Measurements from ENCODE around the gene SSTR3.

Gene SSTR3

DNA sequence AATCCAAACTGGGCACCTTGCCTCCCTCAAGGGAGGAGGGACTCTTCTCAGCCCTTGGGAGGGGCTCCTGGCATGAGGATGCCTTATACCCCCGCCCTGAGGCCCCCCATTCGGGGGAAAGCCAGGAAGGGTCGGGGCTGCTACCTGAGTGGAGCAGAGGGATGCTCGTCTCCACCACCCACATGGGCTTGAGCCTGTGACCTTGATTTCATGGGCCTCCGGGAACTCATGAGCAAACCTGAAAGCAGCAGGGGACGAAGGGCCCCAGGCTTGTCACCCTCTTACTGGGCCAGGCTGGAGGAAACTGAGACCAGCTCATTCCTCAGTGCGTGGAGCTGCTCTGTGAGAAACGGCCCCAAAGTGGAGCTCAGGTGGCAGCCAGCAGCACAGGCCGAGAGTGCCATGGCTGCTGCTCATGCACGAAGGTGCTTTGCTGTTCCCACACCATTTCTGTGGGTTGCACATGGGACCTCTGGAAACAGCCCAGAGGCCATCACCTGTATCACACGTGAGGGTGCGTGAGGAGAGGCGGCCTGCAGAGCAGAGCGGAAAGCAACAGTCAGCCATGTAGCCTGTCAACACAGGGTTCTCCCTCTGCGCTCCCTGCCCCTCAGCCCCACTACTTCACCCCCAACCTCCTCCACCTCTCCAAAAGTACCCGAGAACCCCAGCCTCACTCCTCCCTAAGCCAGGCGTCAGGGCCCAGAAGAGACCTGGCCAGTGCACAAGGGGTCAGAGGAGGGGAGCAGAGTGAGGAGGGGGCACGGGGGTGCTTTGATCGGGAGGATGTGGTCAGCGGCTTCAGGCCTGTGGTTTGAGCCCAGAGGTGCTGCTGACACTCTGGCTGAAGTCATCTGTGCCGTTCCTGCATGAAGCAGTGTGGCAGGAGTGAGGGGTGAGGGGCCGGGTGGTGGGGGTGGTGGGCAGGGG is 48.4 kb downstream of the SSTR3 start:
- no peak for DNase-seq

DNA sequence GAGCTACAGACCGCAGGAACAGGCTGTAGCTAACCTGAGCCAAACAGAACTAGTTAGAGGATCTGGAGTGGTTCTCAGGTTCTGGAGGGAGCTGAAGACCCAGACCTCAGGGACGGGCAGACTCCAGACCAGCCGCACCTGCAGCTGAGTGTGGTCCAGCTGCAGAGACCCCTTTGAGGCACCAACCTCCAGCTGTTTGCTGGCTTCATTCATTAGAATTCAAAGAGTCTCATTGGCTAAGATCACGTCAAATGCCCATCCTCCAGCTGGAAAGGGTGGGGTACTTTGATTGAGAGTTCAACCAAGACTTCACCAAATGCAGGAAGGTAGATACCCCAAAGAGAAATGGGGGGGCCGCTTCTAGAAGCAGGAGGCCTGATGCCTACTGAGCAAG is 49.2 kb downstream of the SSTR3 start:
- no peak for DNase-seq

DNA sequence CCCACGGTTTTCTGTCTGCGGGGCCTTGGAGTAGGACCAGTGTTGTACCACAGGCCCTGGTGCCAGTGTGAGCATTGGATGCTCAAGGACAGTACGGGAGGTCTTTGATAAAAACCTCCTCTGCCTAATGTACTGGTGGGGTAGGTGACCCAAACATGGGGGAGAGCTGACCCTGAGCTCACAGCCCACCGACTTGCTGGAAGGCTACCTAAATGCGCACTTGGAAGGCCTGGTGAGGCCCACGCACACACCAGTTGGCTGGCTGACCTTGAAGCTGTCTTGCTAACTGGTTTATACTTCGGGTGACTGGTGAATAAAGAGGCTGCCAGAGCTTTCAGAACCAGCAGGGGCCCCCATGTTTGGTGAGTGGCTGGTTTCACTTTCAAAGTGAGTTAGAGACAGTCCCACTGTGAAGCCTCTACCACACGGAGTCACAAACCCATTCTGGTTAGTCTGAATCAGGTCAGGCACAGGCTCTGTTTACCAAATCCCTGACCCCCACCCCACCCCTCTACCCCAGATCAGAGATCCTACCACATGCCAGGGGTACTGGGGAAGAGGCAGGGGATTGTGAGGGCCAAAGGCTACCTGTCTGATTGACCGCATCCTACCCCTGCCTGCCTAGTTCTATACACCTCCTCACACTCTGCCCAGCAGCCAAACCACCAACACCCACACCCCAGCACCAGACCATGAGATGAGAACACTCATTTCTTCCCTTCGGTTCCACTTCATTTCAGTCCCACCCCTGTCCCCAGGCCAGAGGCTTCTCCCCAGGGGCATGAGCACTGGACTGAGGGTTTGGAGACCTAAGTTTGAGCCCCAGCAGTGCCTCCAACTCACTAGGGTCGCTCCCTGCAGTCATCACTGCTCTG is 49.8 kb downstream of the SSTR3 start:
- DNase-seq, result no peak

DNA sequence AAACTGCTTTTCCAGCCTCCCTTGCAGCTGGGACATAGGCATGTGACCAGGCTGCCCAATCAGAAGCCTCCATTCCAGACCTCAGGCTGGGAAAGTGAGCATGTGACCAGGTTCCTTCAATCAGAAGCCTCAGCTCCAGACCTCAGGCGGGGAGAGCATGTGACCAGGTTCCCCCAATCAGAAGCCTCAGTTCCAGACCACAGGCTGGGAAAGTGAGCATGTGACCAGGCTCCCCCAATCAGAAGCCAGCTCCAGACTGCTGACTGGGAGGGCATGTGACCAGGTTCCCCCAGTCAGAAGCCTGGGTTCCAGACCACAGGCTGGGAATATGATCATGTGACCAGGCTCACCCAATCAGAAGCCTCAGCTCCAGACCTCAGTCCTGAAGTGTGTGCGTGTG is 50.8 kb downstream of the SSTR3 start:
- no peak for DNase-seq

DNA sequence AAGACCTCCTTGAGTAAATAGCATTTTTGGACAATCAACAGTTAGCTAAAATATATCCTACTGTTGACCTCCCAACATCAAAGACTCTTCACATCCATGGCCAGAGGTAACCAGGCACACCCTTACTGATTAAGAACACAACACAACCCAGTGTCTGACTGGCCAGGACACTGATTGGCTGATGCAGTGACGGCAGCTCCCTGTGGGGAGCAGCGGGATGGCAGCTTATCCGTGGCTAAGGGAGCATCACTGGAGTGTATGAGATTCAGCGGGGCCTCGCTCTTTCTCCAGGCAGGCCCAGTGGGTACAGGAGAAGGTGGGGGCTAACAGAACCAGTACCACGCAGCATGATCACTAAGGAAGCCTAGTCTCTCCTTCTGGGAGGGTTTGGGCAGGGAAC is 52.2 kb downstream of the SSTR3 start:
- DNase-seq, result no peak

DNA sequence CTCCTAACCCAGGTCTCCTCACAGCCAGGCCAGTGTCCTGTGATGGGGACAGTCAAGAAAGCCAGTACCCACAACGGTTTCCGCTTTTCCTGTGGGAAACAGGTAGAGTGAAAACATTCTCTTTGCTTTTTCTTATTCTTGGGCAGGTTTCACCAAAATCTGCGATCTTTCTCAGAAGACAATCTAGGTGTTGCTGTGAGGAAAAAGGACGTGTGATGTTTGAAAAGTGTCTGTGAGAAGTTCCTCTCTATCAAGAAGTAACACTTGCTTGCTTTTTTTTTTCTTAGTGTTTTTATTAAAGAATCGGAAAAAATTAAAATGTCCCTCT is 53.4 kb downstream of the SSTR3 start:
- no peak for DNase-seq

DNA sequence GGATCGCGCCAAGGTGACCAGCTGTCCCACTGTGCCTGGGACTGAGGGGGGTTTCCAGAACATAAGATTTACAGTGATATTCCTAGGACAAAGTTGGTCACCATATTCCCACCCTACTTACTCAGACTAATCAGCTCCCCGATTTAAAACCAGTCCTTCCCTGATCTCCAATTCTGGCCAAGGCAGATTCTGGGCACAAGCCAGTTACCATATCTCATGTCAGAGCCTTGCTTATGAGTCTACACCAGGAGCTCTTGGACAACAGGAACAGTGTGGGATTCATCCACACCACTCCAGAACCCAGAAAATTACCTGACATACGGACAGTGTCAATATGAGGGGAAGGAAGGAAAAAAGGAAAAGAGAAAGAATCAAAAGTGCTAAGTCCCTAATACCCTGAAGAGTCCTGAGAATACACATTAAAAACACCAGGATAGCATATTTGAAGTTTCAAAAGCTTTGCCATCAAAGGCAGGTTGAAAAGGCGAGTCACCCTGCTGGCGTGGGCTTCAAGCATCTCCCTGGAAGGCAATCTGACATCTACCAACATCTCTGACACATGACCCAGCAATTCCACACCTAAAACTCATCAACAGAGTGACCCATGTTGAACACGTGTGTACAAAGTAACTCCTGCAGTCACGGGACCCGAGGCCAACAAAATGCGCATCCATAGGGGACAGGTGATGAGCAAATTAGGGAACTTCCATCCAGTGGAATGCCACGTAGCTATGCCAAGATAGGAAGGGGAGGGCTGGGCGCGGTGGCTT is 54.6 kb downstream of the SSTR3 start:
- no peak for DNase-seq

DNA sequence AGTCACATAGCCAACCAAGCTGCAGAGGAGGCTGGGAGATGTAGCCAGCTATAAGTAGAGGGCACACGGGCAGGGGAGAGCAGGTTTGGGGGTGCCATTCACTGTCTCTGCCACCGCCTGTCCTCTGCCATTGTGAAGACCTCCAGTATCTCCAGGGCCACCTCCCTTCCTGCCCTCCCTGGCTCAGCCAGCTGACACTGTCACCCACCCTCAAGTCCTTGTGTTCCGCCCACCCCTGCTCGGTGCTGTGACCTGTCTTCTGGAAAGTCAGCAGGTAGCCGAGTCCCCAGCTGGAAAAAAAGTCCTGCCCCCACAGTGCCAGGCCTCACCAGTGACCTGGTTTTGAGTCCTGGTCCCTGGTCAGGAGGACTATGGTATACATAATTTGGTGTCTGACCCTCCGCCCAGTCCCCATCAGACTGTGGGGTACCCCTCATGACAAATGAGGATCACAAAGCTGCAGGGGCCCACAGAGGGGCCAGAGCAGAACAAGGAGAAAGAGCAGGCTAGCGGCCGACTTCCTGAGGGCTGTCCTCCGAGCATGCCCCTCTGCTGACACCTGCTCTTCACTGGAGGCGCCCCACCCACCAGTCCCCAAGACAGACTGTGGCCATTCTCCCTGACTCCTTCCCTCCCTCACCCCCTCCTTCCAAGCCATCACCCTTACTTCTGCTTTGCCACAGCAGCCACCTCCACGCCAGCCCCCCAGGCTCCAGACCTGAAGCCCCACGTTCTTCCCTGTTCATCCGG is 55.4 kb downstream of the SSTR3 start:
- no peak for DNase-seq

DNA sequence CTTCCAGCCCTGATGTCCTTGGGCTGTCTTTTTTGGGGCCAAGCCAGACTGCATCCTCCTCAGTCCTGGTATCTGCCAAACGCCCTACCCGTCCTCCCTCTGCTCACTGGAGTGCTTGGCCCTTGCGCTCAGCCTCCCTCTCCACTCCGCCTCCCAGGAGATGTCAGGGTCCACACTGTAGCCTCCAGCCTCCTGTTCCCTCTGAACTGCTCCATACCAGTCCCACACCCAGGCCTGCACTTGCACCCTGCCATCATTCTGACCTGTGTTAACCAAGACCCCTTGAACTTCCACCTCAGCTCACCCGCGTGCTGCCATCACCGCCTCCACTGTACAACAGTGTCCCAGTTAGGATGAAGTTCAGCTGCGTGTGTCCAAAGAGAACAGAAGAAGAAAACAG is 56.3 kb downstream of the SSTR3 start:
- no peak for DNase-seq

DNA sequence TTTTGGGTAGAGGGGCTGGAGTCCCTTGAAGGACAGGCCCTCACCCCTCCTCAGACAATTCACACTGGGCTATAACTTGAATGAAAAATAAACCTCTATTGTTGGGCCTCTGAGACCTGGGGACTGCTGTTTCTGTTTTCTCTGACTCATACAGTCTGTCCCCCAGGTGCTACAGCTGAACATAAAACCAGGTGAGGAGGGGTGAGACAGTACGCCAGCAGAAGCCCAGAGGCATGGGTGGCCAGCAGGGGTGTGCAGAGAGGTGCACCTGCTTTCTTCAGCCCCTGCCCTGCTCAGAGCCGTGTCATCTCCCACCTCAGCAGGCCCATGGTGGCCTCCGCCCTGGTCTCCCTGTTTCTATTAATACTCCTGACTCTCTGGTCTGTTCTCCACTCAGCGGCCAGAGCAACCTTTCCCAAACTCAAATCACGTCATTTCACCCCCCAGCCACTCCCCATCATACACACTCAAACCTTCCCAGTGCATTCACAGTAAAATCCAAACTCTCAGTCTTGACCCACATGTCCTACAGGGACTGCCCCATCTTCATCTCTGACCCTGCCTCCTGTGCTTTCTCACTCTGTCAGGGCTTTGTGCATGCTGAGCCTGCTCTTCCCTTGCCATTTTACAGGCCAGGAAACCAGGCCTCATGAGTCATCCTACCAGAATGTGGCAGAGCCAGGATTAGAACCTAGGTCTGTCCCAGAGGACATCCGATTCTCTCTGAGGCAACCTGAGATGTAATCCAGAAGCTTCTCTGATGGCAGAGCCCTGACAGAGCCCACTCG is 57.2 kb downstream of the SSTR3 start:
- DNase-seq, result no peak

Measured in SHP77 (cell line).